Duodenal mucosa (tissue), 2 donors: ENCODE results near the gene HSD11B2.
A peak's percentile ranks its signal among the peaks of the same experiment; 100 is the strongest.
"Not testable (repeated sequence)": the region's sequence is repeated elsewhere in the genome, so short reads cannot be mapped to it uniquely, and the experiment has no call there.

ENCODE experiments used
- H3K27ac ChIP-seq: one replicate; pipeline ENCODE4 v1.7.0; 2013; ENCODE audit warnings: low read depth, low read length
- H3K27me3 ChIP-seq, 2 donors: one replicate each; pipeline ENCODE4 v1.7.0; 2013; ENCODE audit warnings: low read length in 2 of 2, control low read depth in 1 of 2; ENCODE audit not compliant: insufficient read depth in 2 of 2, control insufficient read depth in 1 of 2
- H3K36me3 ChIP-seq, 2 donors: one replicate each; pipeline ENCODE4 v1.7.0; 2013; ENCODE audit warnings: low read length in 2 of 2, control low read depth in 1 of 2; ENCODE audit not compliant: insufficient read depth in 2 of 2, control insufficient read depth in 1 of 2
- H3K4me1 ChIP-seq, 2 donors: one replicate each; pipeline ENCODE4 v1.7.0; 2013; ENCODE audit warnings: low read length in 2 of 2, control low read depth in 1 of 2; ENCODE audit not compliant: insufficient read depth in 2 of 2, control insufficient read depth in 1 of 2
- H3K4me3 ChIP-seq, 2 donors: one replicate each; pipeline ENCODE4 v1.7.0; 2013; ENCODE audit warnings: low read length in 2 of 2, low read depth in 1 of 2
- H3K9ac ChIP-seq, 2 donors: one replicate each; pipeline ENCODE4 v1.7.0; 2013; ENCODE audit warnings: low read length in 2 of 2, low read depth in 1 of 2
- H3K9me3 ChIP-seq, 2 donors: one replicate each; pipeline ENCODE4 v1.7.0; 2013; ENCODE audit warnings: low read length in 2 of 2, control low read depth in 1 of 2; ENCODE audit not compliant: control insufficient read depth in 1 of 2

The HSD11B2 gene

DNA sequence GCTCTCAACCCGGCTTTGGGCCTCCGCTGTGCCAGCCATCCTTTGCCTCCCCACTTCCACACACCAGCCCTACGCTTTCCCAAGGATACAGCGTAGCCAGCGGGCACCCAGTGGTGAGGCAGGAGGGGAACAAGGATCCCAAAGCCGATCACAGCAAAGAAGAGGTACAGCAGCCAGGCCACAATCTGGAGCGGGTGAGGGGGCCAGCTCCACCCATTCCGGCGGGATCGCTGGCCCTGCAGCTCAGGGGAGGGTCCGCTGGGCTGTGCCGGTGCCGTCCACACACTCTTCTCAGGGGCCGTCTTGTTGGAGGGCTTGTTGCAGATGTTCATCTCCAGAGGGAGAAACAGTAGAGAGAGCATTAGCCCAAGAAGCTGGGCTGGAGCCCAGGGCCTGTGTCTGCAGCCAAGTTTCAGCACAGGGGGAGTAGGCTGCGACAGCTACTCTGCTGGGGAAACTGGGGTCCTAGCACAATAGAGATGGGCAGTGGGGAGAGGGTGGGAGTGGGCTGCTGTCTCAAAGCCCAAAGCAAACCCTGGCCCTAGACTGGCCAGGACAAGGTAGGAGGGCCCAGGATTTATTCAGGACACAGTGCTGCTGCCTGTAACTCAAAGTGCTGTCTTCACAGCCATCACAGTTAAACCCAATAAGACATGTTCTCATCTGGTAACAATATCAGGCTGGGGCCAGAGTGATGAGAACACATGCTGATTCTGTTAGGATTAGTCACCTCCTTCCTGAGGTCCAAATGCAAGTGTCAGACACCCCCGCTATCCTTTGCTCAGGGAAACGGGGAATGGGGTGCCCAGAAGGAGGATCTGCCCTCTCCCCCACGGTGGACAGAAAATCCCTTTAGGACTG lies 24.6 kb upstream of the HSD11B2 start:
- Histone ChIP-seq H3K36me3 (no peaks in the 10 kb centered on the region), H3K27ac (no peak overlapping the region), H3K4me1 (peaks cover 7 to 12% of the 10 kb centered on the region in 2 donors), H3K27me3 (no peaks in the 10 kb centered on the region), H3K9me3 (no peaks in the 10 kb centered on the region), H3K9ac (peak overlapping the region in 1 of 2 donors; percentile 15), H3K4me3 (no peak overlapping the region)

DNA sequence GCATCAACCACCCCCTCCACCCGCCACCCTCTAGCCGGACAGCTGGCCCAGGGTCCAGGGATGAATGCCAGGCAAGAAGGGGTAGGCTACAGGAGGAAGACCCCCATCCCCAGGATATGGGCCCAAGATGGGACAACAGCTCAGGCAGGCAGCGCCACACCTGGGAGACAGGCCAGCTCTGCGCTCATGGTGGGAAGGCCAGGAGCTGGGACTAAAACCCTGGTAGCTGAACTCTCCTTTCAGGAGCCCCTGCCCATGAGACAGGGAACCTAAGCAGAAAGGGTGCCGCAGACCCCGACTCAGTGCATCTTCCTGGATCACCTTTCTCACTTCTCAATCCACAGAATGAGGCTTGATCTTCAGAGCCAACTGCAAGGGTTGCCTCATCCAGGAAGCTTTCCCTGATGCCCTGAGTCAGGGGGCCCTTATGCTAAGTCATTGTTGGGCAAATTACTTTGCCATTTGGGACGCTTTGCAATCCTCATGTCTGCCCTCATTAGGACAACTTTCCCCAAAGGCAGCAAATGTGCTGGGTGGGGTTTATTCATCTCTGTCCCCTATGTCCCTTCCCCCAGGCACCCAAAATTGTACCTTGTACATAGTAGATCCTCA lies 23.6 kb upstream of the HSD11B2 start:
- H3K36me3 ChIP-seq: no peaks in the 10 kb centered on the region
- H3K9me3 ChIP-seq: no peaks in the 10 kb centered on the region
- no peaks in the 10 kb centered on the region for H3K27me3 ChIP-seq
- peaks cover 7 to 12% of the 10 kb centered on the region in 2 donors for H3K4me1 ChIP-seq
- H3K4me3 ChIP-seq: no peak overlapping the region
- H3K27ac ChIP-seq: no peak overlapping the region
- peak overlapping the region in 1 of 2 donors; percentile 11 for H3K9ac ChIP-seq

DNA sequence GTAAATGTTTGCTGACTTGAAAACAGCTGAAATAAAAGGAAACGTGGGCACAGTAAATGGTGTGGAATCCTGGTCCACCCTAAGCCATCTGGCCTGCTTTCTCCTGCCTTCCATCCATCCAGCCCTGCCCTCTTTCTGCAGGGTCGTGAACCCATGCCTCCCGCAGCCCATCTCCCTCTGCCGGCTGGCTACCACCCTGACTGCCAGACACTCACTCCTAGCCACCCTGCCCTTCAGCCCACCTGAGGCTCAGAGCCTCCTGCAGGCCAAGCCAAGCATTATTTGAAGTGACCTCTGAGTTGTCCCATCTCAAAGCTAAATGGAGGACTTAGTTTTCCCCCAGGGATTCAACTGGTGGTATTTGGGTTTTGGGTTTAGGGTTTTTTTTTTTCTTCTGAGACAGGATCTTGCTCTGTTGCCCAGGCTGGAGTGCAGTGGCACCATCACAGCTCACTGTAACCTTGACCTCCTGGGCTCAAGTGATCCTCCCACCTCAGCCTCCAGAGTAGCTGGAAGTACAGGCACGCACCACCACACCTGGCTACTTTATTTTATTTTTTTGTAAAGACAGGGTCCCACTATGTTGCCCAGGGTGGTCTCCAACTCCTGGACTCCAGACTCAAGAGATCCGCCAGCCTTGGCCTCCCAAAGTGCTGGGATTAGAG lies 23.0 kb upstream of the HSD11B2 start:
- H3K9ac ChIP-seq: no peak overlapping the region
- no peak overlapping the region for H3K27ac ChIP-seq
- H3K4me3 ChIP-seq: no peak overlapping the region
- H3K4me1 ChIP-seq: peaks cover 7 to 12% of the 10 kb centered on the region in 2 donors
- no peaks in the 10 kb centered on the region for H3K27me3 ChIP-seq
- no peaks in the 10 kb centered on the region for H3K36me3 ChIP-seq
- H3K9me3 ChIP-seq: no peaks in the 10 kb centered on the region

DNA sequence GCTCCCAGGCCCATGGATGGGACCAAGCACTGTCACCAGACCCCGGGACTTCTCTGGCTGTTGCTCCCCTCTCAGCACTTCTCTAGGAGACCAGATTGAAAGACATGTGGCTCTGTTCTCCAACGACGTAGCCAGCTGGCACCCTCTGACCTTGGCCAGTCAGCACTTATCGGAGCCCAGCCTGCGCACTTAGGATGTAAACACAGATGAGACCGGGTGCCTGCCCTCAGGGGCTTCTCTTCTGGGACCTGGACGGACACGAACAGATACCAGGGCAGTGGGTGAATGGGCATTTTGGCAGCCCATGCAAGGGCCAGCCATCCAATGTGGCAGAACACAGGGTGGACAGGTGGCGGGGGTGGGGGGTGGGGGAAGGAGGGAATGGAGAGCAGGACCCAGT lies 21.3 kb upstream of the HSD11B2 start:
- no peak overlapping the region for H3K9ac ChIP-seq
- H3K36me3 ChIP-seq: no peaks in the 10 kb centered on the region
- peaks cover 6 to 12% of the 10 kb centered on the region in 2 donors for H3K4me1 ChIP-seq
- H3K27me3 ChIP-seq: no peaks in the 10 kb centered on the region
- H3K27ac ChIP-seq: no peak overlapping the region
- H3K9me3 ChIP-seq: no peaks in the 10 kb centered on the region
- no peak overlapping the region for H3K4me3 ChIP-seq

DNA sequence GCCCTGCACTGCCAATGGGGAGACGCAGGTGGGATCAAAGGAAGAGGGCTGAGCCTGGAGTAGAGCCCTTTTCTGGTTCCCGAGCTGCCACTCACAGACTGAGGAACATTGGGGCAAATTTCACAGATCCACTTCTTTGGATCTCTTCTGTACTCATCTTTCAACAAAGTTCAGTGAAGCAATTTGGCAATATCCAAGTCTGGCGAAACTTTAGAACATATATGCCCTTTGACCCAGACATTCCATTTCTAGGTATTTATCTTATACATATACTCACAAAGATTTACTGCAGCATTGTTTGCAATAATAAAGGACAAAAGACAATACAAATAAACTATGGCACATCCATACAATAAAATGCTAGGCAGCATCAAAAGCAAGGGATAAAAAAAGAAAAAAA lies 19.6 kb upstream of the HSD11B2 start:
- H3K36me3 ChIP-seq: no peaks in the 10 kb centered on the region
- H3K4me1 ChIP-seq: peaks cover 5 to 6% of the 10 kb centered on the region in 2 donors
- no peak overlapping the region for H3K9ac ChIP-seq
- H3K9me3 ChIP-seq: no peaks in the 10 kb centered on the region
- no peak overlapping the region for H3K27ac ChIP-seq
- no peaks in the 10 kb centered on the region for H3K27me3 ChIP-seq
- no peak overlapping the region for H3K4me3 ChIP-seq

DNA sequence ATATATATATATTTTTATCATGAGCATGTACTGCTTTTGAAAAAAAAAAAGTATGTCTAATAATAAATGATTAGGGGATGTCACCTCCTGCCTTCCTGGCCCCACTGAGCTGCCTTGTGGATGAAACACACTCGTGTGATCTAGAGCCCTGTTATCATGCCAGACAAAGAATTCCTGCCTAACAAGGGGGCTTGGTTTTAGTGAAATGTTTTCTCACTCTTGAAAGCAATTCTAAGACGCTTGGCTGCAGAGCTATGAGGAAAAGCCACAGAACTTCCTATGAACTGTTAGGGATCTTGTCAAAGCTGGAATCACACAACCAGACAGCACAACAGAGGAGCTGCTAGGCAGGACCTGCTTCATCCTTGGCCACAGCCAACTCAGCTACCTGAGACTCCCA lies 18.6 kb upstream of the HSD11B2 start:
- H3K9ac ChIP-seq: no peak overlapping the region
- H3K9me3 ChIP-seq: no peaks in the 10 kb centered on the region
- H3K27me3 ChIP-seq: no peaks in the 10 kb centered on the region
- no peaks in the 10 kb centered on the region for H3K36me3 ChIP-seq
- no peak overlapping the region for H3K27ac ChIP-seq
- peaks cover 6 to 12% of the 10 kb centered on the region in 2 donors for H3K4me1 ChIP-seq
- no peak overlapping the region for H3K4me3 ChIP-seq

DNA sequence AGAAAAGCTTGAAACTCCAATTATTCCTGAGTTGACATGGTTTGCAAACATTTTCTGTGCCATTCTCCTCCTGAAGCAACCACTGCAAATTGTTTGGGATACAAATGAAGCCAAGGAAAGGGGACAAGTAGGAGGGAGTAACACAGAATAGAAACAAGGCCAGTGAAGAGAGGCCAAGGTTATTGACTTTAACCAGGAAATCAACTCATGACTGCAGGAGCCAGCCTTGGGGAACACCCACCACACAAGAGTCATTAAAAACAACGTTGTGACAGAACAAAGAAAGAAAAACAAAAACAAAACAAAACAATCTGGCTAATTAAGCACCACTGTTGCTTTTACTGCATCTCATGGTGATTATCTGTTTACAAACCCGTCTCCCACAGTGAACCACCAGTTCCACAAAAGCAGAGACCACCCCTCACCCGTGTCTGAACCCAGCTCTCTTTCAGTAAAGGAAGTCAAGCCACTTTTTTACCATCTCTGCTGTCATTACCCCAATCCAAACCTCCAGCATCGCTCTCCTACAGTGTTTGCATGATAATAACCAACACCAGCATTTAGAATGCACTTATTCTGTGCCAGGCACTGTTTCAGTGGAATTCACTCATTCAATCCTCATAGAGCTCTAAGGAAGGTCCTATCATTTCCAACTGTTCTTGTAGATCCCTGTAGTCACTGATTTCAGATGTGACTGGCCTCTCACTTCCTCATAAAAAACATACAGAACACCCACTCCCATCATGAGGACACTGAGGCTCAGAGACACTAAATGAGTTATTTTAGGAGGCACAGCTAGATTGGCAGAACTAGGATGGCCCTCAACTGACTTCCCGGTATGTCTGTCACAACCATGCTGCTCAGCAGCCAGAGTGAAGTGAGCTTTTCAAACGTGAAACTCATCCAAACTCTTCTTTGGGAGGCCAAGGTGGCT lies 16.7 kb upstream of the HSD11B2 start:
- Histone ChIP-seq H3K4me3 (no peak overlapping the region), H3K9ac (no peak overlapping the region), H3K9me3 (no peaks in the 10 kb centered on the region), H3K4me1 (peaks cover 6 to 12% of the 10 kb centered on the region in 2 donors), H3K27me3 (no peaks in the 10 kb centered on the region), H3K27ac (no peak overlapping the region), H3K36me3 (no peaks in the 10 kb centered on the region)

DNA sequence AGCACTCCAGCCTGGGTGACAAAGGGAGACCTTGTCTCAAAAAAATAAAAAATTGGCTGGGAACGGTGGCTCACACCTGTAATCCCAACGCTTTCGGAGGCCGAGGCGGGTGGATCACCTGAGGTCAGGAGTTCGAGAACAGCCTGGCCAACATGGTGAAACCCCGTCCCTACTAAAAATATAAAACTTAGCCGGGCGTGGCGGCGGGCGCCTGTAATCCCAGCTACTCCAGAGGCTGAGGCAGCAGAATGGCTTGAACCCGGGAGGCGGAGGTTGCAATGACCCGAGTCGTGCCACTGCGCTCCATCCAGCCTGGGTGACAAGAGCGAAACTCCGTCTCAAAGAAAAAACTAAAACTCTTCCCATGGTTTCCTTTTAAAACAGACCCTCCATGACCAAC lies 15.5 kb upstream of the HSD11B2 start:
- H3K27ac ChIP-seq, H3K27me3 ChIP-seq, H3K36me3 ChIP-seq, H3K9me3 ChIP-seq: not testable (repeated sequence)
- H3K9ac ChIP-seq: peak overlapping the region in 1 of 2 donors; percentile 66
- peaks cover 6 to 12% of the 10 kb centered on the region in 2 donors for H3K4me1 ChIP-seq
- H3K4me3 ChIP-seq: peak overlapping the region; percentile 73 to 76

DNA sequence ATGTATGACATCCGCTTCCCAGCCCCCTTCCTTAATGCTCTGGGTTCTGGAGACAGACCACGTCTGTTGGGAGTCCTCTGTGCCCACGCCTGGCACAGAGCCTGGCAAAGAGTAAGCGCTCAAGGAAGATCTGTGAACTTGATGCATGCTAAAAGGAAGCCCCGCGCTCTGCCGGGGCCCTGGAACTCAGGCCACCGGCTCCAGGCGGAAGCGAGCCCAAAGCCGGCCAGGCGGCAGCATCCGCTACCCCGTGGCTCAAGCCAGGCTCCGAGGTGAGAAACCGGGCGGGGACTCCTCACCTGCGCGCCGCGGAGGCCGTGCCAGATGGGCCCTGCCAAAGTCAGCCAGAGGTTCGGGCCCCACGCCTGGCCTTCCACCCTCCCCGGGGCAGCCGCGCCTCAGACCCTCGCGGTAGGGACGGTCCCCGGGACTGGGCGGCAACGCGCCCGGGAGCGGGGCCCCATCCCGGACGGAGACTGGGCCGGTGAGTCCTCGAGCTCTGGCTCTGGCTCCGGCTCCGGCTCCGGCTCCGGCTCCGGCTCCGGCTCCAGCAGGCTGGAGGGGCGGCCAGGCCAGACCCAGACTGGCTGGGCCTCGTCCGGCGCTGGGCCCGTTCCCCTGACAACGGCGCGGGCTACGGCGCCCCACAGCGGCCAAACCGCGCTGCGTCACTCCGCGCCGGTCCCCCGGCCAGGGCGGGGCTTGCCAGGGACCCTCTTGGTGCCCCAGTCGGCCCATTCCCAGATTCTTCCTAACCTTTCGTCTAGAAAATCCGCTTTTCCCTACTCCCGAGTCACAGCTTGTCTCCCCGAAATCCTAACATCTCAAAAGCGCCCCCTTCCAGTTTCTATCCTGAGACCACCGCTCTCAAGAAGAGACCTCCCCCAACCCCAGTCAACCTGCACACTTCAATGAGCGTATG lies 14.8 kb upstream of the HSD11B2 start, which contains the start of gene ZDHHC1:
Gene ZDHHC1 (minus strand): TSS at position 606 of the 922 bp plus-strand sequence. CDS start 8,702 bp downstream, outside the sequence.
- Histone ChIP-seq H3K27me3 (no peaks in the 10 kb centered on the region), H3K36me3 (no peaks in the 10 kb centered on the region), H3K27ac (peak within 1 kb of the TSS; percentile 56), H3K9ac (peak within 1 kb of the TSS; percentile 64 to 66), H3K4me1 (peaks cover 6 to 12% of the 10 kb centered on the region in 2 donors), H3K4me3 (peak within 1 kb of the TSS; percentile 73 to 76), H3K9me3 (no peaks in the 10 kb centered on the region)
